HG03095 (cell line): ENCODE results near the gene ATXN1.

Source experiments
- ATAC-seq: cut with Tn5 transposase; IDR thresholded peaks from one replicate; pipeline ENCODE4 v1.9.1; 2021; ENCODE audit warnings: moderate library complexity; ENCODE audit not compliant: unreplicated experiment

Gene ATXN1

DNA sequence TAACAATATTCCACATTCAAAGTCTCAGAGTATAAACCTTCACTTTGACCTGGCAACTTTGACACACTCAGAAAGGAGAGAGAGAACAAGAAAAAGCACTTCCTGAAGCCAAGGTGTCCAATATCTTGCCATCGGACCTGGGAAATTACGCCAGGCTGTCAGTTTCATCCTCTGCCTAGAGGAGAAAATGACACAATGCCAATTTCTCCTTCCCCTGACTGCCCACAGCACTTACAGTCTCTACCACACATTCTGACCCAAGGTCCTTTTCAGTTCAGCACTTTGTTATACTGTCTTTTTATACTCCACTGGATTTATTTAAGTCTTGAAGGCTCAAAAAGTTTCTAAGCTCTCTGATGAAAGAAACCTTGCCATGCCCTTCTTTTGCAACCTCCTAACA lies 272.4 kb downstream of the ATXN1 start:
- ATAC-seq: no peak

DNA sequence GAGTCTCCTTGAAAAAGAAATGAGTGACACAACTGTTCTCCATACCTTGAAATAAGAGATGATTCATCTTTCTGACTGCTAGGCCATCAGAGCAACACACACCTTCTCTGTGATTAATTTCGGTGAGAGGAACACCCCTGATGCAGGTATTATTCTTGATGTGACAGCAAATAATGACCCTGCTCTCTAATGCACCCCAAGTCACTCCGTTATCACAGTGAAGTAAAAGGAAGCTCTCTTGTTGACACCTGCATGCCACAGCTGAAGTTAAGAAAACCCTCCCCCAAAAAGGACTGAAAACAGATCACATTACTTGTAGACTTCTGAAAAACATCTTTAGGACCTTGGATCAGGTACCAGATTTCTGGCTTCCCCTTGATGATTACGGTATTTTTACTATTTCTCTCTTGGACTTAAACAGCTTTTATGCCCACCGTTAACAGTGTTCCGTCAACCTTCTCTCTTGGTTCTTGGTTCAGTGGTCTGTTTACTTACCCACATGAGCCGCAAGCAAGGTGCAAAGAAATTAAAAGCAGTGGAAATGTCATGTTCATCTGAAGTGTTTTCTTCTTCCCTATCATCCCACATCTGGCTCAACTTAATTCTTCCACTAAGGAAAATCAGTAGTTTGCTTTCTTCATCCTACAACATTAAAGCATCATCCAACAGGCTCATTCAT lies 273.1 kb downstream of the ATXN1 start:
- ATAC-seq: no peak

DNA sequence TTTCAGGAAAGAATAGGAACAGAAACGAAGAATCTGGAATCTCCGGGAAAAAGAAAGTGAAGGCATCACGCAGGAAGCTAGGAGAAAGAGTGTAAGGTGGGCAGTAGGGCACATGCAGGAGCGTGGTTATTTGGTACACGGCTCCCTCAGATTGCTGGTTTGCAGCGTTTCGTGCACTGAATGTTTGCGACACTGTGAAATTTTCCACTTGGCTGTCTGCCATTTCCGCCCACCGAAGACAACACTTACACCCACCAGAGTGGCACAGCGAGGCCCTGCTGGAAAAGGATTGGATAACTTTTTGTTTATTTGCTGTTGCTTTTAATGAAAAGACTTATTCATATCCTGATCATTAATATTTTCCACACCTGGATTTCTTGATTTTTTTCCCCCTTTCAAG lies 274.6 kb downstream of the ATXN1 start:
- ATAC-seq: no peak

DNA sequence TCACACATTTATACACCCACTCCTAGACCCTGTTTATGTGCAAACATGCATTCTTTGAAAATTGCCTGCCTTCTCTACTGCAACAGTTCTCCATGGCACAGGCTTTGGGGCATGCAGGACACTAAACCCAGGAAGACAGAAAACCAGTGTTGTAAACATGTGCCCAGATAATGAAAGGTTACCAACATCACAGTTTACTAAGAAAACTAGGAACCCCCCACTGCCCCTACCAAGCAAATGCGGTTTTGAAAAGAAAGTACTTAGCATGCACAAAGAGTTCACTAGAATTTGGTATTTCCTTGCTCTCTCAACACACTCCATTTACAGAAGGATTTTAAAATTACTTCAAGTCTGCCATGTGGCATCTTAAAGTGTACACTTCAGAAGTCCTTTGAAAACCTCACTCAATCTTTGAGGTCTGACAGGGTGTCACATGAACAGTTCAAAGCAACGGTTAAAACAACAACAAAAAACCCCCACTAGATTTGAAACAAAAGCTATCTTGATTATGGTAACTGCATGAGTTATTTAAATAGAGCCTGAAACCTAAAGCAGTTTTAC lies 277.9 kb downstream of the ATXN1 start:
- peak; percentile 41 for ATAC-seq

DNA sequence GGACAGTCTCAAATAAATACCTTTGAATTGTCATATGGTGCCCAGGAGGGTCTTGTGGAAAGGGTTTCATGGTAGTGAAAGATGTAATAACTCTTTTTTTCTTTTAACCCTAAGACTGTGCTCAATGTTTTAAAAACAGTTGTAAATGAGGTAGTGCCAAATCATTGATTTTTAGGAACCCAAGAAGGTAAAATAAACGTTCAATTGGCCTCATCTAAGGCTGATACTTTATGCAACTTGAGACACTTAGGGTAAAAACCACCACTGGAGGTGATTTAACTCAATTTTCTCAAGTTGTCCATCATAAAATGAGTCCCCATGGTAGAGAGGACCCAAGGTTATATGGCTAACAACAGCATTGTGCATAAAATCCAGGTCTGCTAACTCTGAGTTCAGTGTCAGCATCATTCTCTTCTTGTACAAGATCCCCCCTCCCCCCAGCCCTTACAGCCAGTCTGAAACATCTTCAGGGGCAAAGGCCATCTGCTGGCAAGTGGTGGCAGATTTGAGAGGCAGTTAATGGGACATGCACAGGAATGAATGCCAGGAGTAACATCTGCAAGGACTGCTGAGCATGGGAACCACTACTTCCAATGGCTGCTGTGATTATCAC lies 278.5 kb downstream of the ATXN1 start:
- no peak for ATAC-seq

DNA sequence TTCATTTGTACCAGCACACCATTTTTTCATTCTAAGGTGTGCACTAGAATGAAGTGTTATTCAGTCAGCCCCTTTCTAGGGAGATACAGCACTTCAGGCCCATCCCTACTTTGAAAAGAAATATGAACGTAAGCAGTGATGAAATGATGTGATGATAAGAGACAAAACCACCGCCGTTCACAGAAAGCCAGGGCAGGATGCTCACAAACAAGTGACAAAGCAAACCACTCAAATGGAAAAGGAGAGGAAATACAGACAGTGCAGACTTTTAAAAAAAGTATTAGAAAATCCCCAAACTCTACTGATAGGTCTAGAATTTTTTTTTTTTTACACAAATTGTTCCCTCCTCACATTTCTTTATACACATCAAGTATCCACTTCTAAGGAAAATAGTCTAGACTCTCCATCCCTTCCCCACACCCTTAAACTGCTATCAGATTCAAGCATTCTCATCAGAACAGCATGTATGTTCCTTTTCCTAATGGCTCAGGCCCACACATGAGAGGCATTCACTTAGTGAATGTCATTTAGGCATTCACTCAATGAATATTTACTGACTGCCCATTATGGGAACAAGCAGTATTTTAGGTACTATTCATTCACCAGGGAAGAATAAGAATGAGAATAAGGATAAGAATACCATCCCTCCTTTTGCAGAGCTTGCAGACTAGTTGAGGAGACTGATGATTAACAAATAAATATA lies 279.4 kb downstream of the ATXN1 start:
- ATAC-seq: peak; percentile 37

DNA sequence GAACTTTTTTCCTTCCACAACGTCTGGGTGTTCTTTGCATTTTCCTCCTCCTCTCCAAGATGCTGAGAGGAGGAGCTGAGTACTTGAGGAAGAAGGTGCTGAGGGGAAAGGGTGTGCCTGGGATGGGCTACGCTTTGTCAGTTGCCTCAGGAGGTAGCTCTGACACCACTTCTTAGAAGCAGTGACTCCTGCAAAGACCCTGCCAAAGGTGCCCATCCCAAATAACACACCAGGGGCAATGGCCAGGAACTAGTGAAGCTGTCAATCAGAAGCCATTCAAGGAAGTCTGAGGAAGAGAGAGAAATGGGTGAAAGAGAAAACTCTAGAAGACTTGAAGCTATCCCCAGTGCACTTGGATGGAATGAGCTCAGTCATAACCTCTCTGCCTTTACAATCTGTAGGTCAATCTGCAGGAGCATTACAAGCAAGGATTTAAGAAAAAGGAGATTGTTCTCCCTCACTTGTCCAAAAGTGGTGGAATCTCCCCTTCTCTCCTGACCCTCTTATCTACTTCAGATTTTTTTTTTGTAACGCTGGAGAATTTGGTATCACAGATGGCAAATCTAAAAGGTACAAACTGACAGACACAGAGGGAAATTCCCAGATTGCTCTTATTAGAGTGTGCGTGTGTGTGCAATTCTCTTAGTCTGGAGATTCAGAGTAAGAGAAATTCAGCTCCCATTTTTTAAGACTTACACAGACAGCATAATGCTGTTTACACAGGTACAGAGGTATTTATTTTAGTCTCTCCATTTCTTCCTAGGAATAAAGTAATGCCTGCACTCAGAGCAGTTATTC lies 280.3 kb downstream of the ATXN1 start:
- no peak for ATAC-seq

DNA sequence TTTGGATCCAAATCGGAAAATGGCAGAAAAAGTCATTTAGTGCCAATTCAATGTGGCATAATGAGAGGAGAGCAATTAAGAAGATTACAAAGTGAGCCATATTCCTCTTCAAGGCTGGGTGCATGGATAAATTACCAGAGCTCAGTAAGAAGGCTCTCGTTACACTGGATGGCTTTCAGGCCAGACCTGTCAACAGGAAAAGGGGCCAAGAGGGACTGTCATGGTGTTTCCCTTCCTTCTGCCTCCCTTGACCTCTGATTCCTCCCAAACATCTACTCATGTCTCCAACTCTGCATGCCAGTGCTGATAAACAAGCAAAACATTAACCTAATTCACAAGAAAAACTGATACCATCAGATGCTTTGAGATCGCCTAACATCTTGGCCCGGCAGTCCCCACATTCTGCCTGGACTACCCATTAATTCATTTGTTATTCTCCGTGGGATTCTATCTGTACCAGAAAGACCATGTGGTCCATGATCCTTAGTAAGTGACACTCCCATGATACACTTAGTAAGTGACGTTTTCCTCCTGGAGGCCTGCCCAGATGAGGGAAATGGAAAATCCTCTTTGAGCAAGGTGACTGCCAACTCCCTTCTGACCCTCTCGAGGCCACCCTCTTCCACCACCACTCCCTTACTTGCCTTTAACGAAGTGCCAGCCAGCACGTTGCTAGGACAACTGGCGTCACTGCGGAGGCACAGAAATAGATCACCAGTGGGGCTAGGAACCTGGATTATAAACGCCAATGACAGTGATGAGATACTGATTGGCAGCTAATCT lies 283.7 kb downstream of the ATXN1 start:
- no peak for ATAC-seq

DNA sequence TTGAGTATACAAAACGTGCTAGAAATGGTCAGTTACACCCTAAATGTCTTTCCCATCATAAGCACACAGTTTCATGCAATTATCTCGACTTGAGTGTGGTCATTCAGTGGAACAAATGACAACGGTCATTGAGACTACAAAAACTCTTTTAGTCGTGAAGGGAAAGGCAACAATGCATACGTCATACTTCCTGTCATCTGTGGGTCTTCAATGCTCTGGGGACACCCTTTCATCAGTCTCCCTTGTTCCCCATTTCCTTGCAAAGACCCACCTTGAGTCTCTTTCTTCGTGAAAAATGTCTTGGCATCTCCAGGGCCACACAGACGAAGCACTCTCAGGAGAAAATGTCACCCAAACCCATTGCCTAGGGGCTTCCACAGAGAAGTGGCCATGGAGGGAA lies 284.4 kb downstream of the ATXN1 start:
- no peak for ATAC-seq

DNA sequence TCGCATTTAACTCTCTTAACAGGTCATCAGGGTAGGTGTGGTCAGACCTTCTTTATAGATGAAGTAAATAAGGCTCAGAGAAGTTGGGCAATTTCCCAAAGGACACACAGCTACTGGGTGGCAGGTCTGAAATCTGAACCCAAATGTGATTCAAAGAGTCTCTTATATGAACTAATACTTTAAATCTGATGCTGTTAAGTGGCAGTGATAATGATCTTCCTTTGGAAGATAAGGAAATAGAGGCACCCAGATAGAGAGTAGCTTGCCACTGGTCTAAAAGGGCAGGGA lies 285.8 kb downstream of the ATXN1 start:
- ATAC-seq: no peak

DNA sequence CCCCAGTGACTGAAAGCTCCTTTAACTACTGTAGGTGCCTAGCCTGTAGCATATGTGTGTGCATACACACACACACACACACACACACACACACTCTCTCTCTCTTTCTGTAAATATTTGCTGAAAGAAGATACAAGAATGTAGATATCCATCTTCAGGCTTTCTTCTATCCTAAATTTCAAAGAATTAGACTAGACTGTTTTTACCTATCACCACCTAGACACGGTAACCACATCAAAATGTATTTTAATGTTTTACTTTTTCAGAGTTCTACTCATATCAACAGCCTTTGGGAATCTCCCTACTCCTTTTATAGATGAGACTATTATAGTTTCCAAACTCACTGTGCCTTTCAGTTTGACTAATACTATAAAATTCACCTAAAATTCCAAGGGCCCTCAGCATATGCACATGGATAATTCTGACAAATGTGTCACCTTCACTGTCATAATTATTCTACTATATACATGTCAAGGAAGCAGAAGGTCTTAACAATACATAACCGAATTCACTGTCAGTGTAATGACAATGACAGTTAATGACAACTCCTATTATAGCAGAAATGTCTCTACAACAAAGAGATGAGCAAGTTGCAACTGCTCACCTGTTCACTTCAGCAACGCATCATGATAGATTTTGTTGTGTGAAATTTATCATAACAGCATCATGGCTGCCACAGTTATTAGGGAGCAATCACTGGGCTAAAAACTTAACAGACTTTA lies 286.3 kb downstream of the ATXN1 start:
- no peak for ATAC-seq

DNA sequence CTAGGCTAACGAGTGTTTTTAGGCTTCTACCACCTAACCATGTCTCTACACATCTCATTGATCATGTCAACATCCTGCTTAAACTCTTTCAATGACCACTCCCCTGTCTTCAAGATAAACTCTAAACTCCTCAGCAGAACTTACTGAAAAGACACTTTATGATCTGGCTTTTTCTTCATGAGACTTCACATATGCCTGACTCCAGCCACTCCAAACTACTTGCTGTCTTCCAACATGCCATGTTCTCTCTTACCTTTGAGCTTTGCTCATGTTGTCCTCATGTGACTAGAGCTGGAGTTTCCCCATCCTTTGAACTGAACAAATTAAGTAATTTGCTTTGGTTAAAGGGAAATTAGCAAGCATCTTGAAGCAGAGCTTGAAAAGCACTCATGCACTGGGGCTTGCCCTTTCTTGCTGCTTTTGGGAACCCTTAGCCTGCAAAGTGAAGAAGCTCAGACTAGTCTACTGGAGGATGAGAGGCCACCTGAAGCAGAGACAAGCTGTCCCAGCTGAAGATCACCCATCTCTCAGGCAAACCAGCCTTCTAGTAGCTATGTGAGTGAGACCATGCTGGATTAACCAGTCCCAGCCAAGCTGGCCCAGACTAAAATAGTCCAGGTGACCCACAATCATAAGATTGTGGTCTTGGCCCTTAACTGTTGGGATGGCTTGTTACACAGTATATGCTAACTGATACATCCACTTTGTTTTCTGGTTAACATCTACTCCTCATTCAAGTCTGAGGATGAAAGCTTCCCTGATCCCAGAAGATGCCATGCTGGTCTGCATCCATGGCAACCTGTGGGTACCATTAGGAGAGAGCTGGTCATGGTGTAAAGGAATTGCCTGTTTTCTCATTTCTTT lies 287.1 kb downstream of the ATXN1 start:
- no peak for ATAC-seq

DNA sequence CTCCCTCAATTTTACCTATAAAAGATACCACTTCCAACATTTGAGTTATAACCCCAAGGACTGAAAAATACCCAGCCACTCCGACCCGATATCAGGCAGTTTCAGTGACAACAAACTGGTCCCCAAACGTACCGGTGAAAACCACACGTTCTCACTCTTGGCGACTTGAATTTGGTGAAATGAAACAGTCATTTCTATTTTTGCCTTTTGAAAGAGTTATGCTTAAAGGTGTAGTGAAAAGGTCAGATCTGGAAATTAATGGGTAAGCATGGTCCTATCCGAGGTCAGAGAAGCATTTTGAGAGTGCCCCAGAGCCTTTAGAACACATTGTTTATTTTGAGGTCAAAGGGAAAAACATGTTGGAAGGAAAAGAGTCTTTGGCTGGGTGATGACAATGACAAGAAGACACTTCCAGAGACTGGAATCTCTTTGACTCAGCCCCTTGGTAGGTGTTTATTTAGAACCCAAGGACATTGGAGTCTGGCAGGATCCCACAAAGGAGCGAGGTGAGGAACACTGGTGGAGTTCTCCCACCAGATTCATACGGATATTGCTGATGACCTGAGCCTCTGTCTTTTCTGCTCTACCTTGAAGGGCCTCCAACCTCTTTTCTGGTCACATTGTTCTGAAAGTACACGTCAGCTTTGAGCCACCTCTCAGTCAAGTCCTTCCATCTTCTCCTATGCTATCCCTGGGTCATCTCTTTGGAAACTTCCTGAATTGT lies 287.9 kb downstream of the ATXN1 start:
- ATAC-seq: peak; percentile 53

DNA sequence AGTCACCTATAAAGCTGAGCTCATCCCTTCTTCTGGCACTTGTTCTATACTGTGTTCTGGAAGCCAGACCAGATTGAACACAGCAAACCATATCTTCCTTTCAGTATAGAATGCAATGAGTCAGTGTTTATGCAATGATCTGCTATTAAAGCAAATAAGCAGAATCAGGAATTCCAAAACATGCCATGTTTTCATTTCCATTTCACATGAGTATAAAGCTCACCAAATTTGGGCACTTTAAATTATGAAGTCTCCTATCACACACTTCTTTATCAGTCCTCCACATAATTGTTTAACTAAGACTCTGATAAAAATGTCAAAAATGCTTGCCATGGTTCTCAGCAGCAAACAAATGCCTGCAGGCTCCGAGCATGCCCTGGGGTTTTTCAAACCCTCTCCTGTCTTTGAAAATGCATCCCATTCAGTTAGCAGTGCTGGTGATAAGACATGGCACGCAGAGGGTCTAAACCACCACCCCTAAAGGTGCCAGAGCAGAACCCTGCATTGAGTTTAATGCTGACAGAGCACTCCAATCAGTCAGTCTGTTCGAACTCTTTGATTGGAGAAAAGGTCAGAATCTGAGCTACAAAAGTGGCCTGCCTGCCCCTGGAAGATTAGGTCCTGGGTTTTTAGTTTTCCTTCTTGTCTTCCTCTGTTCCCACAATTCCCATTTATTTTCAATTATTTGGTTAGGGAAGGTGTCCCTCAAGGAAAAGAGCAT lies 288.8 kb downstream of the ATXN1 start:
- no peak for ATAC-seq

DNA sequence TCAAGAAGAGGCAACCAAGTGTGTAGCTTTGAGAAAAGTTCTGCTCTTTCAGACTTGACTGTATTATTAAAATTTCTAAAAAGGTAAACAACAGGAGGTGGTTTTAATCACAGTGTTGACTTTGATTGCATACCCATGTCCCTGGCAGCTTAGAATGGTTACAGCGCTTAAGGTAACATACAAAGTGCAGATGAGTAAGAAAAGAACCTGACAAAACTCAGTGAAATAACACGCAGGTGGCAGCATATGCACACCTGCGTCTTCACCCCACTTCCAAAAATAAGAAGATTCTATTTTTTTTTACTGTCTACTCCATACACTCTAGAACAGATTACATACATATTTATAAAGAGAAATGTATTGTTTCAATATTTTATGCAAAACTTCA lies 289.4 kb downstream of the ATXN1 start:
- ATAC-seq: no peak

DNA sequence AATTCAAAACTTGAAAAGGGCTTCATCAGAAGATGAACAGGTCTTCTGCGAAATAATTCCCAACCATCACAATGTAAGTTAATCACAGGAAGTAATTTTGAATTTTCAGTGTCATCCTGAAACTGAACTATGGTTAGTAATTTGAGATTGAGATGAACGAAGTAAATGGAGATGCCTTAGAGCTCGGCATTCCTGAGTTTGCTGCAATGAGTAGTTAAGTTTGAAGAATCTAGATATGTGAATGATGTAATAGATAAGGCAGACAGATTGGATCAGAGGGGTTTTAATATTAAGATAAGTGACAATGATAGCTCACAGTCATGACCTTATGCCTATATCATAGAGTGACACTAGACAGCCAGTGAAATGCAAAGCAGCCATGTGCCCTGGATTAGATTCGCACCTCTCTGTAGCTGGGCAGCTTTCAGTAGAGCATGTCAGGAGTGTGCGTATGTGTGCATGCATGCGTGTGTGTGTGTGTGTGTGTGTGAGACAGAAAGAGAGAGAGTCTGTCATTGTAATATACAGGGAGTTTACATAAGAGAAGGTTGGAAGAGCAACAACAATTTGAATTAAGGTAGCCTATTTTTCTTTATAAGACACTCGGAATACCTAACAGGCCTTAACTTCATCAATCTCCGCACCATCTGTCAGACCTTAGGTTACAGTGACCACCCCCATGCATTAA lies 289.9 kb downstream of the ATXN1 start:
- peak; percentile 38 for ATAC-seq

DNA sequence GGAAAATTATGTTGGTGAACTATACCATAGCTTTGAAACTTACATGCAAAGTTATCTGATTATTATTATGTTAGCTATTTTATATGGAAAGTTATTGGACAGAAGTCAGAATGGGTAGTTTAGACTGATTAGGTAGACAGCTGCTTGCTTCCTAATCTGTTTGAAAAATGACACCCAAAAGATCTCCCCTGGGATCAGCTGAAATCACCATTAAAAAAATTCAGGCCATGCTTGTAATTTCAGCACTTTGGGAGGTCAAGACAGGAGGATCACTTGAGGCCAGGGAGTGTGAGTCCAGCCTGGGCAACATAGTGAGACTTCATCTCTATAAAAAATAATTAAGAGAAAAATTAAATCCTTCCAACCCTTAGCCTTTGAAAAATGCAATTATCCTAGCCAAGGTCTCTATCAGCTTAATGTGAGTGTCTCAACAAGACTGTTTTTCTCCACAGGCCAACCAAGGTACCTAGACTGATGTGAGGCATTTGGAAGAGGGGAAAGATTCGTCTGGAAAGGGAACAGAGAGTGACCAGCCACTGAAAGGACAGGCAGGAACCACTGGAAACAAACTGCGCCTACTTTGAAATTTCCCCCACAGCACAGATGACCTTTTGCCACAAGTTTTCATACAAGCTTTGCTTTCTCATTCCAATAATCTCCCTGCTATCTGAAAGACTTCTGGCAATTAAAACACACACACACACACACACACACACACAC lies 290.6 kb downstream of the ATXN1 start:
- ATAC-seq: no peak
